CD4-positive, alpha-beta T cell treated with Interleukin-4 for 4 hours (primary cell): ENCODE results near the gene RAP1GDS1.

Experiments used
- DNase-seq: peaks from one replicate; pipeline ENCODE4 v3.0.0-alpha.2; 2020

Gene RAP1GDS1, protein sequence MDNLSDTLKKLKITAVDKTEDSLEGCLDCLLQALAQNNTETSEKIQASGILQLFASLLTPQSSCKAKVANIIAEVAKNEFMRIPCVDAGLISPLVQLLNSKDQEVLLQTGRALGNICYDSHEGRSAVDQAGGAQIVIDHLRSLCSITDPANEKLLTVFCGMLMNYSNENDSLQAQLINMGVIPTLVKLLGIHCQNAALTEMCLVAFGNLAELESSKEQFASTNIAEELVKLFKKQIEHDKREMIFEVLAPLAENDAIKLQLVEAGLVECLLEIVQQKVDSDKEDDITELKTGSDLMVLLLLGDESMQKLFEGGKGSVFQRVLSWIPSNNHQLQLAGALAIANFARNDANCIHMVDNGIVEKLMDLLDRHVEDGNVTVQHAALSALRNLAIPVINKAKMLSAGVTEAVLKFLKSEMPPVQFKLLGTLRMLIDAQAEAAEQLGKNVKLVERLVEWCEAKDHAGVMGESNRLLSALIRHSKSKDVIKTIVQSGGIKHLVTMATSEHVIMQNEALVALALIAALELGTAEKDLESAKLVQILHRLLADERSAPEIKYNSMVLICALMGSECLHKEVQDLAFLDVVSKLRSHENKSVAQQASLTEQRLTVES

DNA sequence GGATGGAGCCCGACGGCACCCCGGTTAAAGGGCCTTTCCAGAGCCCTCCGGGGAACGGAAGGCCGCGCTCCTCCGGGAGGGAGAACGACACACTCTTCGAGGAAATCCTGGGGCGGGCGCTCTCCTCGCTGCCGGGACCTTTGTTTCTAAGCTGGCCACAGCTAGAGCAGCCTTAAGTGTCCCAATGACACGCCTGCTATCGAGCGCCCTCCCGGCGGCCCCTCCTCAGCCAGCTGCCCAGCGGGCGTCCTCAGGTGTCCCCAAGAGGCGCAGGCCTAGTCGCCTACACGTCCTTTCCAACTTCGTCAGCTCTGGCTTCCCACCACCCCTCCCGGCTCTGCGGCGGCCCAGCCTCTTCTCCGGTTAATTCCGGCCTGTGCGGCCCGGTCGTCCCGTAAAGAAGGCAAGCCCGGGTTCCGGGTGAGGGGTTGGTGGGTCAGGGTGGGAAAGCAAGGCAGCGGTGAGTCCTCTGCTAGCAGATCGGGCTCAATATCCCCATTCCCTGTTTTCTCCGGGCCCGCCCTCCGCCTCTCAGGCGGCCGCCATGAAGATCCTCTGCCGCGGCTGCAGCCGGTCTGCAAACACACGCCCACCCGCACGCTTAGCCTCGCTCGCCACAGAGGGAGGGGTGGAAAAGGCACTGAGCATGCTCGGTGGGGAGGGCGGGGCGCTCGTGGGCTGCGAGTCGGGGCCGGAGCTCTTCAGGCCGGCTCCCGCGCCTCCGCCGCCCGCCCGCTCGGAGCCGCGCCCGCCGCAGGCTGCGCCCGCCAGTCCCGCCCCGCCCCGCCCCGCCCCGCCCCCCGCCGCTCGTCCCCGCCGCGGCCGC, at the start of gene RAP1GDS1:
TSS of gene RAP1GDS1 (plus strand) at position 806 of the 826 bp plus-strand sequence. CDS start 182 bp downstream, outside the sequence.
- peak; percentile 94 for DNase-seq

DNA sequence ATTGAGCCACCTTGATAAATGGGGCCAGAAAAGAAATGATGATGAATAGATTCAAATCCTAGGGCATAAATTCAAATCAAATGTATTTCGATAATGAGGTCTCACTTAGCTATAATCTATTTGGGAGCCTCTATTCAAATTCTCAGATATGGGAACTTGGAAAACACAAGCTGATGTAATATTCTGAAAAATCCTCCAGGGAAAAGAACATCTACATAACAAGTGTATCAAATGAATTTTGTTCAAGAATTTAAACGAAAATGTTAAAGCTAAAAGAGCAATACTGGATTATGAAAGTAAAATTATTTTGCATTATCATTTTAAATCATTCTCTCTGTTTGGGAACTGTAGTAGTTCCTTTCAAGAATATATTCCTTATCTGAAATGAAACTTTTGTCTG, 38.9 kb upstream of the RAP1GDS1 start:
- DNase-seq = no peak

GRCh38 chr4:98226396-98226795, 34.8 kb upstream of the RAP1GDS1 start:
- no peak for DNase-seq

GRCh38 chr4:98230961-98231360, 30.2 kb upstream of the RAP1GDS1 start:
- no peak for DNase-seq

DNA sequence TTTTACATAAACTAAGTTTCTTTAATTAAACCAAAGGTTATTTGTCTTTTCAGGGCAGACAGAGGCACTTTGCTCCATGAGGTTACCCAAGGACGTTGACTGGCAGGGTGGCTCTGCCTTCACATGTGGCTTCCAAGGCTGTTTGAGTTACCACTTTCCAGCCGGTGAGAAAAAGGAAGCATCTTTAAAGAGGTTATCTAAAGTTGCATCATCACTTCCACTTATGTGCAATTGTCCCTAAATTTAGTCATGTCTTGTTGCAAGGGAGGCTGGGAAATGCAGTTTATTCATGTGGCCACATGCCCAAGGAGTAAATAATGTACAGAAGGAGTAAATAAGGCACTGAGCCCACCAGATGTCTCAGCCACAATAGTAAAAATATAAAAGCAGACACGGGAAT, 29.0 kb upstream of the RAP1GDS1 start:
- peak; percentile 11 for DNase-seq

DNA sequence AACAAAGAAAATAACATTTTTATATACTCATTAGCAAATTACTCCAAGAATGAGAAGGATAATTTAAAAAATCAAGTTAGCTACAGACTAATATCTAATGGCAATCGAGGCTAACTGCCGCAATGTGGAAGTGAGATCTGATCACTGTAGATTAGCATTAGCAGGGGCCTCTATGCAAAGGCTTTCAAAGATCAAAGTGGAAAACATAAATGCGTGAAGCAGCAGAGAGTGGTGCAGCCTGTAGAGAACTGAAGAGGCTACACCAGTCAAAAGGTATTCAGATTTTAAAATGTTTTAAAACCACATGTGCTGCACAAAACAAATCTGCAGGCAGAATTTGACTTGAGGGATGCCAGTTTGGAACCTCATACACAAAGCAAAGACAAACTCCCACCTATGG, 24.0 kb upstream of the RAP1GDS1 start:
- no peak for DNase-seq

GRCh38 chr4:98242063-98242462, 19.1 kb upstream of the RAP1GDS1 start:
- DNase-seq = no peak

GRCh38 chr4:98242538-98242937, 18.6 kb upstream of the RAP1GDS1 start:
- no peak for DNase-seq

GRCh38 chr4:98245226-98245625, 16.0 kb upstream of the RAP1GDS1 start:
- no peak for DNase-seq

DNA sequence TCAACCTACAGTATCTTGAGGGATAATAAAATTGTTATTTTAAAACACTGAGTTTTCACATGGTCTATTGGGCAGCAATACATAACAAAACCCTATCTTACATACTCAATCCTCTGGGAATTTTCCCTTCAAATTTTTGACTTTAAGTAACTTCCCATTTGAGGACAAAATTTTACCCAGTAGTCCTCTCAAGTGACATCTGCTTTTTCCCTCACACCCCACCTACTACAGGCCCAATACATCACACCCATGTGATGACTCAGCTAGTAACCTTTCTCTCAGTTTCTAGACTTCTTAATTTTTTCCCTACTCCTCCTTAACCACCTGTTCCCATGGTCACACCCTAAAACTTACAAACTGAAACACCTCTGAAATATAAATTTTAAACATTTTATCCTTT, 12.2 kb upstream of the RAP1GDS1 start:
- no peak for DNase-seq

DNA sequence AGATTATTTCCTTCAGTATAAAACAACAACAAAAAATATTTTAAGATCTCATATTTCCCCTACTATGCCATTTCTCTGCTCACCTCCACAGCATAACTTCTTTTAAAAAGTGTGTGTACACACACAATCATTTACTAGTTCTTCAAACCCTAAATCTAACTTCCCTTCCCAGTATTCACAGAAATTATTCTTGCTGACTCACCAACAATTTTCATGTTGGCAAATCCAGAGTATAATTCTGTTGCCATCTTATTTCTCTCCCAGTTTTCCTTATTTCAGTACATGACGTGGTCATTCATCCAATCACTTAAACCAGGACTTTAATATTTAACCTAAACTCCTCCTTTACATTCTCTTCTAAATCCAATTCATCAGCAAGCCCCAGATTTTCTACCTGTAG, 11.4 kb upstream of the RAP1GDS1 start:
- DNase-seq = no peak

- no peak for DNase-seq
Observed at GRCh38 chr4:98253499-98253898, 7.7 kb upstream of the RAP1GDS1 start.

- no peak for DNase-seq
Observed at GRCh38 chr4:98260047-98260578, 1.1 kb upstream of the RAP1GDS1 start.

- no peak for DNase-seq
Observed at GRCh38 chr4:98261405-98262291, 464 bp downstream of the RAP1GDS1 start.

- no peak for DNase-seq
Observed at GRCh38 chr4:98262431-98262830, 1.2 kb downstream of the RAP1GDS1 start.

DNA sequence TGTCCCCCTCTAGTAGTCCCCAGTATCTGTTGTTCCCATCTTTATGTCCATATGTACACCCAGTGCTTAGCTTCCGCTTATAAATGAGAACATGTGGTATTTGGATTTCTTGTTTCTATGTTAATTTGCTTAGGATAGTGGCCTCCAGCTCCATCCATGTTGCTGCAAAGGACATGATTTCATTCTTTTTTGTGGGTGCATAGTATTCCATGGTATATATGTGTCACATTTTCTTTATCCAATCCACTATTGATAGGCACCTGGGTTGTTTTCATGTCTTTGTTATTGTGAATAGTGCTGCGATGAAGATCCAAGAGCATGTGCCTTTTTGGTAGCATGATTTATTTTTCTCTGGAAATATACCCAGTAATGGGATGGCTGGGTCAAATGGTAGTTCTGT, 6.3 kb downstream of the RAP1GDS1 start:
- DNase-seq = no peak

DNA sequence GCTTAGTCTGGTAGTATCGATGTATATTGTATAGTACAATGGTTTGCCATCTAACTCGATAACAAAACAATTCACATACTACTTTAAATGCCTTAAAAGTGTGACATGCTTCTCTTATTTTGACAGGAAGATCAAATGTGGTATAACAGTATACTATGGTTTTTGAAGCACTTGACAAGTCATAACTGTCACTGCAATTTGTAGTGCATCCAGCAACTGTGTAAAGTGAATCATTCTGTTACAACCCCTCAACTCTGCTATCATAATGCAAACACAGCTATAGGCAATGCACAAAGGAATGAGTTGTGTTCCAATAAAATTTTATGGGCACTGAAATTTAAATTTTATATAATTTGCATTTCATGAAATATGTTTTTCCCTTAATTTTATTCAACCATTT, 14.0 kb downstream of the RAP1GDS1 start:
- no peak for DNase-seq

DNA sequence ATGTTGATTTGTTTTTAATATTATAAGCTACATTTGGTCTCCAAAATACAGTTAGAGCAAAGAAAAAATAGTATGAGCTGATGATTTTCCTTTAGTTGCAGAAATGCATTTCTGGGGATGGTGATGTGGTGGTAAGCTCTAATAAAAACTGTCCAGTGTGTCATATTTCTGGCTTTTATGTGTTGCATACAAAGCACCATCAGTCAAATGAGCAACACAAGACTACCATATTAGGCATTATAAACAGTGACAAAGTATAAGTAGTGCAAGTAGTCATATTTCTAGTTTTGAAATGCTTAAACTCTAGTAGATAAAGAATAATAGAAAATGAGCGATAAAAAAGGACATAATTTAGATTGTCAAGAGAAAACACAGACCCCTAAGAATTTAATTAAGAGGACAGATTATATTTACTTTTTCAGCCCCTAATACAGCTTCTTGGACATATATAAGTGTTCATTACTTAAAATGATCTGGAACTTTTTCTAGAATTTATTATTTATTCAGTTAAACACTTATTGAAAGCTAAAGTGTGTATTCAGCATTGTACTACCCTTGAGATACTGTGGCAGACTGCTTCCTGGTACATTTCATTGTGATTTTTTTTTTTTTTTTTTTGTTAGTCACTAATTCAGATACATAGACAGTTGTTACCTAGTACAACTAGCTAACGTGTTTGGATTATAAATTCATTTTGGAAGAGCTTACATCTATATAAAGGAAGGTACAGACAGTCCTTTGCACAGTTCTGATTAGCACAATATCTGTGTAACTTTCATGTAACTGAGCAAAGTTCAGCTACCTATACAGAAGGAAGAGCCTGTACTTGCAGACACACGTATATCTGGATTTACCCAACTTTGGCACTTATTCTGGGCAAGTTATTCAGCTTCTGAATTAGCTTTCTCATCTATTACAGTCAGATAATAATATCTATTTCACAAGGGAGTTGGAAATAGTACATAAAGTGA, 22.3 kb downstream of the RAP1GDS1 start:
- no peak for DNase-seq

DNA sequence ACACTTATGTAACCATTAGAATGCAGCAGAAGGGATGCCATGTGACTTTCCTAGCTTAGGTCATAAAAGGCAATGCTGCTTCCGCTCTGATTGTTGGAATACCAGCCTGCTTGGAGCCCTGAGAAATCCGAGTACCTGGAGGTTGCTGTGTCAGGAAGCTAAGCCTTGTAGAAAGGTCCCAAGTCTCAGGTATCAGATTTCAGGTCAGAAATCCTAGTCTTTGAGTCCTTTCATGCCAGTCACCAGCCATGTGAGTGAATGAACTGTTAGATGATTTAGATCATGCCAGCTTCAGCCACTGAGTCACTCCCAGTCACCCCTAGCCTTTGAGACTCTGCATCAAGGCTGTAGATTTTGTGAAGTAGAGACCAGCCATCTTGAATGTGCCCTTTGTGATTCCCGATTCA, 23.5 kb downstream of the RAP1GDS1 start:
- no peak for DNase-seq

DNA sequence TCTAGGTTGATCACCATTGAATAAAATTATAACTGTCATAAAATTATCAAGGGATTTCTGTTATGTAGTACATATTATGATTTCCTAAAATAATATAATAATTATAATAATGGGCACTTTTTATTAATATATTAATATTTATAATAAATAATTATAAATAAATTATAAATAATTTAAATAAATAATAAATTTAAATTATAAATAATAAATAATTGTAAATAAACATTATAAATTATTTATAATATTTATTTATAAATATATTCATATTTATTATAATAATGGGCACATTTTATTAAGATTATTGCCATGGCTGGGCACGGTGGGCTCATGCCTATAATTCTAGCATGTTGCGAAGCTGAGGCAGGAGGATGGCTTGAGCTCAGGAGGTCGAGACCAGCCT, 24.5 kb downstream of the RAP1GDS1 start:
- no peak for DNase-seq

DNA sequence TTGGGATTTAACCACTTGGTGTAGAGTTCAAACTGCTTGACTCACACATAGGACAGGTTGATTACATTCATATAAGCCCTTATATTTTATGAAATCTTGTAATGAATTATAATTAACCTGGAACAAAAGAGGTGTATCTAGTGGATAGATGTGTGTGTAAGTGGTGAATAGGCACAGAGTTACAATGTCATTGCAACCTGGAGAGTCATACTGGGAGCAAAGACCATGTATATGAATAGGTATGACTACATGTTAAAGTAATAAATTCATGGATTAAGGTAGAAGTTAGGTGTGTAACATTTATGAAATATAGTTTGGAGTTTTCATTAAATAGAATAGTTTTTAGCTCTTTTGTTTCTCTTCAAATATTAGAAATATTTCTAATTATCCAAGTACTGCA, 26.1 kb downstream of the RAP1GDS1 start:
- no peak for DNase-seq
